Activated CD8-positive, alpha-beta memory T cell treated with anti-CD3 and anti-CD28 coated beads, Interleukin-2, amount 50 U/mL, for 24 hours (primary cell): ENCODE results near the gene SDSL.

Experiments used
- DNase-seq: peaks from one replicate; pipeline ENCODE4 v3.0.0-alpha.2; 2020; ENCODE audit errors: extremely low read depth

SDSL gene

DNA sequence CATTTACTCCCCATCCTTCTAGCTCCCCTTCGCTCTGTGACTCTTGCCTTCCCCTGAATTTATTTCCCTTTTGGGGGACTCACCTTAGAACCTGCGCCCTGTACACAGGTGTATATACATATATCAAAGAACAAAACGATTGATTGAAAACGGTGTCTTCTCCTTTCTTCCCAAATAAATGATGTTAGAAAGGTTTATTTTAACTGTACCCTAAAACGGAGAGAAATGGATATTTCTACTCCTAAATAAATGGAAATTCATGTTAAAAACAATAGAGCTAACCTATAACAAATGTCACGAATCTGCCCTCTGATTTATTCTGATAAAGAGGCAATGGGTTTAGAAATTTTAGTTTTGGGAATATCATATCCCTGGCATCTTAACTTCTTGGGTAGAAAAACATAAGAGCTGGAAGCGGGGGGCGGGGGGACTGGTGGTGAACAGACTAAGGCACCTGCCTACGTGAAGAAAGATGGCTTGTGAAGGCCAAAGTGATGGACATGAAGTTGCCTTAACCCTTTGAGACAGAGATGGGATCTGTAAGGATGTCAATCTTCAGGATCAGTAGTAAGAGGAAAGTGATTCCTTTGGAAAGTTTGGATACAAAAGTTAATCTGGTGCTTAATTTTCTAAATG is 58.3 kb downstream of the SDSL start:
- DNase-seq: no peak

- DNase-seq: no peak
Observed at GRCh38 chr12:113482334-113482733, 60.2 kb downstream of the SDSL start.

- no peak for DNase-seq
Observed at GRCh38 chr12:113485330-113485729, 63.1 kb downstream of the SDSL start.

DNA sequence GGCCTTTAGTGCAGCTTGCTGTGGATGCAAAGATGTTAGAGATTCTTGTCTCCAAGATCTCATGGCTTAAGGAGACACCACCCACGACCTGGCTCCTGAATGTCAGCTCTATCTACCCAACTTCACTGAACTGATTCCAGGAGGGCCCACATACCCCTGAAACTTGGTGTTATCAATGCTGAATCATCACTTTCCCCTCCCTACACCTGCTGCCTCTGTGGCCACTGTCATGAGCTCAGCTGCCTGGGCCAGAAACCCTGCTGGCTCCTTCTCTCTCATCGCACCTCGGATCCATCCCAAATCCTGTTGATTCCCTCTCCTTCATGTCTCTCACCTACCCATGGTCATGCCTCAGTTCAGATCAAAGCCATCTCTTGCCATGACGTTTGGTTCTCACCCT is 64.5 kb downstream of the SDSL start:
- no peak for DNase-seq
